ENCODE data around the gene RMDN3. TPM values are rescaled to one million over a fixed set of nuclear protein-coding genes. Genes with fewer than 3 reads are reported as not detected.
A peak's percentile ranks its signal among the peaks of the same experiment; 100 is the strongest.

Gene RMDN3
- total RNA-seq, 2 experiments from 2014 or later = 32.5 to 36.4 TPM

DNA sequence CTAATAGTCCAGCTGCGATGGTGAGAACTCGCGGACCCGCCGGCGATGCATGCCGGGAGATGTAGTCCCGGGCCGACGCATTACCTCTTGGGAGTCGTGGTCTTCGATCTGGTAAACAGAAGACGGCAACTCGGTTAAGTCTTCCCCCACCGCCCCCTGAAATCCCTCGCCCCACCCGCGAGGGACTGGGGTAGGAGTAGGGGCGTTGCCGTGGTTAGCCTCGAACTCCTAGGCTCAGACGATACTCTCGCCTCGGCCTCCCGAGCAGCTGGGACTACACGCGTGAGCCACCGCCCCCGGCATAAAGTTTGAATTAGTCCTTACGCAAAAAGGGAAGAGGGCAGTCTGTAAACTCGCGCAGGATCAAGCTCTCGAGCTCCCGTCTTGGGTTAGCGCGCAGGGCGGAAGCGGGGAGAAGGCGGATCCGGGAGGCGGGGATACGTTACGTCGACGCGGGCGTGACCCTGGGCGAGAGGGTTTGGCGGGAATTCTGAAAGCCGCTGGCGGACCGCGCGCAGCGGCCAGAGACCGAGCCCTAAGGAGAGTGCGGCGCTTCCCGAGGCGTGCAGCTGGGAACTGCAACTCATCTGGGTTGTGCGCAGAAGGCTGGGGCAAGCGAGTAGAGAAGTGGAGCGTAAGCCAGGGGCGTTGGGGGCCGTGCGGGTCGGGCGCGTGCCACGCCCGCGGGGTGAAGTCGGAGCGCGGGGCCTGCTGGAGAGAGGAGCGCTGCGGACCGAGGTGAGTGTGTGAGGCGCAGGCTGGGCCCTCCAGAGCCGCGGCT, 60.2 kb downstream of the RMDN3 start, which contains the start of gene RAD51:
Gene RAD51, plus strand, starts transcription at position 487 of the 781 bp plus-strand sequence. CDS start 3,585 bp downstream, outside the sequence.
- peaks cover 28% of the 10 kb centered on the region for H3K36me3 Mint-ChIP-seq
- POLR2A ChIA-PET = interaction anchor here (0.8 to 3.0 kb wide), 31 partner anchors 9 to 638 kb away, joined by 3 to 25 read pairs (median 4); partner anchors contain the start of genes C15orf62, CCDC32, DNAJC17 and GCHFR
- peak; percentile 93 for DNase-seq
- H3K9me3 Mint-ChIP-seq = no peaks in the 10 kb centered on the region
- no peaks in the 10 kb centered on the region for H3K27me3 Mint-ChIP-seq
- H3K4me1 Mint-ChIP-seq = peaks cover 31% of the 10 kb centered on the region
- peak; percentile 91 for ATAC-seq (ENCODE audit: low read depth)
- H3K4me3 Mint-ChIP-seq = peak within 1 kb of the TSS; percentile 100
- H3K27ac Mint-ChIP-seq = peak within 1 kb of the TSS; percentile 100

DNA sequence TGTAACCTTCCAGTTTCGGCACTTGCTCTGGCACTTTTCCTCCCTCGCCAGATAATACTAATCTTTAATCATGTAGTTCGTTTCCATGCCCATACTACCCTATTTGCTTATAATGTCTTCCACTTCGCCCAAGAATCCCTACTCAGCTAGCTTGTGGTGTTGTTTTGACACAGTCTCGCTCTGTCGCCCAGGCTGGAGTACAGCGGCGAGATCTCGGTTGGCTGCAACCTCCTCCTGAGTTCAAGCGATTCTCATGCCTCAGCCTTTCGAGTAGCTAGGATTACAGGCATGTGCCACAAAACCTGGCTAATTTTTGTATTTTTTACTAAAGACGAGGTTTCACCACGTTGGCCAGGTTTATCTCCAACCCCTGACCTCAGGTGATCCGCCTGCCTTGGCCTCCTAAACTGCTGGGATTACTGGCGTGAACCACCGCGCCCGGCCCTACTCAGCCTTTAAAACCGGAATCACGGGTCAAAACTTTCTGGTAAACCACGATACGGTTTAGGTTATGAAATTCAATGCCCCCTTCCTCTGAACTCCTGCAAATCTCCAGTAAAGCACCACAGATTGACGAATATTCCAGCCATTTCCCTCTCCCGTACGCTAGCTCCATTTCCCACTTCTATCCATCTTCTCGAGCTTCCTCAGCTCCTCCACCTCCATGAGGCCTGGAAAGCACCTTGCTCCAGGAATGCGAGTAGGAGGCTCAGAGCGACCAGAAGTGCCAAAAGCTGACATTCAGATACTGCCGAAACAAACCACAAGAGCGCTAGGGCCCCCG, 61.0 kb downstream of the RMDN3 start:
- H3K36me3 Mint-ChIP-seq = peaks cover 26% of the 10 kb centered on the region

DNA sequence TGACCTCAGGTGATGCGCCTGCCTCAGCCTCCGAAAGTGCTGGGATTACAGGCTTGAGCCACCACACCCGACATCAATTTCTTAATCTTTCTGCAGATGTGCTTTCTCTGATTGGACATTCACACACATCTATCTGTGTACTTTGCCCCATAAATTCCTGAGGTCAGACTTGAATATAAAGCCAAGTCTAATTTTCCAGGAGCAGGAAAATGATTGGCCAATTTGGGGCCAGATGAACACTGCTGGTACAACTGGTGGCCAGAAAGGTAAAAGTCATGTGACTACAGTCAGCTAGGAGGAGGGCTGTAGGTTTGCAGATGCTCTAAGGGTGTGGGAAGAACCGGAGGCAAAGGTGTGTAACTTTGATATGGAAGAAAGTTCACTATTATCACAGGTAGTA, 63.3 kb downstream of the RMDN3 start:
- no peak for ATAC-seq (ENCODE audit: low read depth)
- no peaks in the 10 kb centered on the region for H3K27me3 Mint-ChIP-seq
- H3K36me3 Mint-ChIP-seq = peaks cover 15% of the 10 kb centered on the region
- no peak overlapping the region for H3K4me3 Mint-ChIP-seq
- H3K4me1 Mint-ChIP-seq = peaks cover 10% of the 10 kb centered on the region
- no peak for DNase-seq
- POLR2A ChIA-PET = no interaction called here
- no peaks in the 10 kb centered on the region for H3K9me3 Mint-ChIP-seq
- no peak overlapping the region for H3K27ac Mint-ChIP-seq

More for the DNA sequence above, 61.0 kb downstream of the RMDN3 start:
- DNase-seq = no peak
- ATAC-seq (ENCODE audit: low read depth) = no peak
- H3K9me3 Mint-ChIP-seq = no peaks in the 10 kb centered on the region
- H3K27me3 Mint-ChIP-seq = no peaks in the 10 kb centered on the region
- peaks cover 25% of the 10 kb centered on the region for H3K4me1 Mint-ChIP-seq
- peak overlapping the region; percentile 100 for H3K27ac Mint-ChIP-seq
- peak overlapping the region; percentile 100 for H3K4me3 Mint-ChIP-seq
- POLR2A ChIA-PET = interaction anchor here (0.8 to 3.0 kb wide), 28 partner anchors 9 to 639 kb away, joined by 3 to 25 read pairs (median 4); partner anchors contain the start of genes C15orf62, CCDC32, DNAJC17 and GCHFR

DNA sequence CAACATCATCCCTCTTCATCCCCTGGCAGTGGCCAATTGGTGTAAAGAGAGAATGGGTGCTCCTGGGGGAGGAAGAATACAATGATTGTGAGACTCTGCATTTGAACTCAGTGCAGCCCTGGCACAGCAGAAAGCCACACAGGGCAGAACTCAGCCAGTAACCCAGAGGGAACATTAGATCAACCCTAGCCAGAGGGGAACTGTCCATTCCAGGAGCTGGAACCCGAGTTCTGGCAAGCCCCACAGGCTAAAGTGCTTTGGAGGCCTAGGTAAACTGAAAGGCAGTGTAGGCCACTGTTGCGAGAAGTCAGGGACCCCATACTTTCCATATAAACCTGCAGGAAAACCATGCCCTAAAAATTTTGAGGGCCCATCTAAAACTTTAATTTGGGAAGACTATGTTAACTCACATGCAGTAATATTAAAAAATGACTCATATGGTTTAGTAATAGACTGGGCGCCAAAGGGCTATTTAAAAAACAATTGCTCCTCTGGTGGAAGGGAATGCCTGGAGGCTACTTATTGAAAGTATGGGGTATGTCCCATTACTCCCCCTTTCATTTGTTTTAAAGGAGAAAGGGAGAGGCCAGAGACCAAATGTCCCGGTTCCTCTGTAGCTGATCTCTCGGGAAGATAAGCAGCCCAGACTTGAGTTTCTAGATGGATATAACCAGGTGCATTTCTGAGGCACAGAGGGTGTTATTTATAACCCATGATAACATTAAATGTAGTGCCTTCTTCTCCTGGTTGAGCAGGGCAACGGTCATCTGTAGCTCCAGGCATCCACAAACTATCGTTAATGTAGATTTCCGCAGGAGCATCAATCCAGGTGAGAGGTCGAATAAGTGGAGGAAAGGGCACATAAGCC, 65.9 kb downstream of the RMDN3 start:
- peaks cover 7% of the 10 kb centered on the region for H3K4me1 Mint-ChIP-seq
- no peak overlapping the region for H3K27ac Mint-ChIP-seq
- DNase-seq (no peak), ATAC-seq (ENCODE audit: low read depth) (no peak)
- POLR2A ChIA-PET = no interaction called here
- H3K36me3 Mint-ChIP-seq = peaks cover 6% of the 10 kb centered on the region
- H3K27me3 Mint-ChIP-seq = no peaks in the 10 kb centered on the region
- no peaks in the 10 kb centered on the region for H3K9me3 Mint-ChIP-seq
- H3K4me3 Mint-ChIP-seq = no peak overlapping the region

Other genes starting within 250 kb of the RMDN3 start
- gene CCDC32, start 190.2 kb downstream of the RMDN3 start, total RNA-seq = 10 to 100 TPM; 26.2 to 26.8 TPM
- gene RPUSD2, start 186.0 kb downstream of the RMDN3 start, total RNA-seq = 10 to 100 TPM; 15.8 to 17.7 TPM
- gene KNL1, start 161.0 kb downstream of the RMDN3 start, total RNA-seq = 10 to 100 TPM; 43.8 to 46.2 TPM
- 10 to 100 TPM; 52.4 to 54.5 TPM for gene RAD51, start 60.1 kb downstream of the RMDN3 start, total RNA-seq
- 10 to 100 TPM; 58.2 to 61.5 TPM for gene GCHFR, start 8.8 kb upstream of the RMDN3 start, total RNA-seq
- gene C15orf62, start 14.7 kb upstream of the RMDN3 start, total RNA-seq = 1 to 10 TPM; 2.4 TPM
- gene ZFYVE19, start 51.8 kb upstream of the RMDN3 start, total RNA-seq = 10 to 100 TPM; 30.1 to 31.7 TPM
- 10 to 100 TPM; 45.6 to 47.2 TPM for gene DNAJC17, start 52.2 kb upstream of the RMDN3 start, total RNA-seq
- gene PPP1R14D, start 73.5 kb upstream of the RMDN3 start, total RNA-seq = not detected
- 1 to 10 TPM; 6.6 to 7.3 TPM for gene SPINT1, start 88.8 kb upstream of the RMDN3 start, total RNA-seq
- gene RHOV, start 119.0 kb upstream of the RMDN3 start, total RNA-seq = not detected
- 10 to 100 TPM; 20.1 to 21.2 TPM for gene VPS18, start 139.2 kb upstream of the RMDN3 start, total RNA-seq
- gene DLL4, start 174.1 kb upstream of the RMDN3 start, total RNA-seq = under 1 TPM in 1 of 2 experiments, not detected in 1; 0.11 TPM
- 10 to 100 TPM; 13.9 to 14.1 TPM for gene CHAC1, start 198.2 kb upstream of the RMDN3 start, total RNA-seq